Measurements from ENCODE around the gene FAR1. TPM values are rescaled to one million over a fixed set of nuclear protein-coding genes. Genes with fewer than 3 reads are reported as not detected.

FAR1 gene
- polyA plus RNA-seq, 3 donors: 47.2 to 77.0 (median 52.6) TPM

DNA sequence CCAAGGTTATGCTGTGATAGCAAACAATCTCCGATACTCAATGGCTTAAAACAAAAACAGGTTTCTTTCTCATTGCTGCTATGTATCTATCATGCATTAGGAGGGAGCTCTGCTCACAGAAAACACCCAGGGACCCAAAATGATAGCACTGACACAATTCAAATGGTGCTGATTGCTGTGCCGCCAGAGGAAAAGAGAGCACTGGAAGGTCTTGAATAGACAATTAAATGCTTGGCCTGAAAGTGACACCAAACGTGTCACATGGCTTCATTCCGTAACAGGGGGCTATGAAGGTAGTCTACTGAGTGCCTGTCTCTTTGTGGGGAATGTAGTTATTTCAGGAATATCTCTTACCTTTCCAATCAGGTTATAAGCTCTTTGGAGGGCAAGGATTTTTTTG lies 94.2 kb downstream of the FAR1 start:
- Mint-ChIP-seq H3K27ac (no peak overlapping the region), H3K27me3 (ENCODE audit: low read depth in 3 of 3) (peaks cover 0 to 7% (median 1%) of the 10 kb centered on the region in 3 donors), H3K36me3 (no peaks in the 10 kb centered on the region), H3K9me3 (peaks cover 0 to 2% (median 0%) of the 10 kb centered on the region in 7 donors), H3K4me1 (no peaks in the 10 kb centered on the region), H3K4me3 (no peak overlapping the region)
- WGBS (ENCODE audit: insufficient coverage): 100% methylated on average over 1 of the region's 4 CpGs
- TF ChIP-seq, protein P1, sequence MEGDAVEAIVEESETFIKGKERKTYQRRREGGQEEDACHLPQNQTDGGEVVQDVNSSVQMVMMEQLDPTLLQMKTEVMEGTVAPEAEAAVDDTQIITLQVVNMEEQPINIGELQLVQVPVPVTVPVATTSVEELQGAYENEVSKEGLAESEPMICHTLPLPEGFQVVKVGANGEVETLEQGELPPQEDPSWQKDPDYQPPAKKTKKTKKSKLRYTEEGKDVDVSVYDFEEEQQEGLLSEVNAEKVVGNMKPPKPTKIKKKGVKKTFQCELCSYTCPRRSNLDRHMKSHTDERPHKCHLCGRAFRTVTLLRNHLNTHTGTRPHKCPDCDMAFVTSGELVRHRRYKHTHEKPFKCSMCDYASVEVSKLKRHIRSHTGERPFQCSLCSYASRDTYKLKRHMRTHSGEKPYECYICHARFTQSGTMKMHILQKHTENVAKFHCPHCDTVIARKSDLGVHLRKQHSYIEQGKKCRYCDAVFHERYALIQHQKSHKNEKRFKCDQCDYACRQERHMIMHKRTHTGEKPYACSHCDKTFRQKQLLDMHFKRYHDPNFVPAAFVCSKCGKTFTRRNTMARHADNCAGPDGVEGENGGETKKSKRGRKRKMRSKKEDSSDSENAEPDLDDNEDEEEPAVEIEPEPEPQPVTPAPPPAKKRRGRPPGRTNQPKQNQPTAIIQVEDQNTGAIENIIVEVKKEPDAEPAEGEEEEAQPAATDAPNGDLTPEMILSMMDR (IDR thresholded peaks at IDR 0.05): no peak
- no peaks in the 10 kb centered on the region for H3K27me3 ChIP-seq (ENCODE audit: control insufficient read depth in 2 of 2, insufficient read depth in 2 of 2, low read length in 2 of 2)
- no peaks in the 10 kb centered on the region for H3K36me3 ChIP-seq (replicated peaks in 1 of 2; ENCODE audit: control insufficient read depth in 1 of 2, insufficient read depth in 2 of 2, low read length in 2 of 2)
- H3K79me2 ChIP-seq (ENCODE audit: insufficient read depth, low read length): no peaks in the 10 kb centered on the region
- intact Hi-C loops (cut with micrococcal nuclease): no loop called here
- H4K20me1 ChIP-seq (ENCODE audit: insufficient read depth, low read length): no peaks in the 10 kb centered on the region
- no peak for DNase-seq
- H3K4me1 ChIP-seq (ENCODE audit: control insufficient read depth in 1 of 2, insufficient read depth in 2 of 2, low read length in 2 of 2): no peaks in the 10 kb centered on the region
- H3K4me3 ChIP-seq (replicated peaks in 1 of 3; ENCODE audit: low read depth in 2 of 3, low read length in 3 of 3): no peak overlapping the region
- no peak overlapping the region for H3K9ac ChIP-seq (ENCODE audit: insufficient read depth, low read length, poor library complexity, severe bottlenecking)
- H3K9me3 ChIP-seq (replicated peaks in 1 of 2; ENCODE audit: control insufficient read depth in 1 of 2, insufficient read depth in 1 of 2, low read length in 2 of 2): no peaks in the 10 kb centered on the region
- H2AFZ ChIP-seq (ENCODE audit: insufficient read depth, low read depth, low read length, poor library complexity, severe bottlenecking): no peak overlapping the region
- no peak overlapping the region for H3K27ac ChIP-seq (ENCODE audit: low read depth in 1 of 2, low read length in 2 of 2)
- H3K4me2 ChIP-seq (replicated peaks; ENCODE audit: extremely low read depth, low read length, poor library complexity, severe bottlenecking): no peak overlapping the region

DNA sequence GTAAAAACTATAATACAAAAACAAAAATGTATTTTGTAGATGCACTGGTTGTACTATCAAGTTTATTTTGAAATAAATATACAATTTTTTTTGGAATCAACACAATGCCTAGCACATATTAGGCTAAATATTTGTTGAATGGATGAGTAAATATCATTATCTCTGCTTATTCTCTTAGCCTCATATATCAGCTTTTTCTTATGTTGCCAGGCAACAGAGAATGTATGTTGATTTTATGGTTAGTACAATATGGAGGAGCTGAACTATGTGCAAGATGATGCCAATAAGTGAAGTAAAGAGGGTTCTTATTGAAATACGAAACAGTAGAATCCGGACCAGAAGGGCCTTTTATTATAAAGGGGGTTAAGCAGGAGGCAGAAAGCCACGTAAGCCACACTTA lies 94.9 kb downstream of the FAR1 start:
- no CpG with 5 or more reads among the region's 3 CpGs for WGBS (ENCODE audit: insufficient coverage)

More for the DNA sequence above, 94.9 kb downstream of the FAR1 start:
- intact Hi-C loops (cut with micrococcal nuclease): no loop called here
- Mint-ChIP-seq H3K27ac (no peak overlapping the region), H3K4me1 (no peaks in the 10 kb centered on the region), H3K9me3 (peaks cover 0 to 2% (median 0%) of the 10 kb centered on the region in 7 donors), H3K27me3 (ENCODE audit: low read depth in 3 of 3) (peaks cover 0 to 7% (median 1%) of the 10 kb centered on the region in 3 donors), H3K36me3 (no peaks in the 10 kb centered on the region), H3K4me3 (no peak overlapping the region)
- Histone ChIP-seq H2AFZ (ENCODE audit: insufficient read depth, low read depth, low read length, poor library complexity, severe bottlenecking) (no peak overlapping the region), H3K9me3 (replicated peaks in 1 of 2; ENCODE audit: control insufficient read depth in 1 of 2, insufficient read depth in 1 of 2, low read length in 2 of 2) (no peaks in the 10 kb centered on the region), H3K79me2 (ENCODE audit: insufficient read depth, low read length) (no peaks in the 10 kb centered on the region), H3K36me3 (replicated peaks in 1 of 2; ENCODE audit: control insufficient read depth in 1 of 2, insufficient read depth in 2 of 2, low read length in 2 of 2) (no peaks in the 10 kb centered on the region), H3K4me3 (replicated peaks in 1 of 3; ENCODE audit: low read depth in 2 of 3, low read length in 3 of 3) (no peak overlapping the region), H3K27ac (ENCODE audit: low read depth in 1 of 2, low read length in 2 of 2) (no peak overlapping the region), H3K4me2 (replicated peaks; ENCODE audit: extremely low read depth, low read length, poor library complexity, severe bottlenecking) (no peak overlapping the region), H3K27me3 (ENCODE audit: control insufficient read depth in 2 of 2, insufficient read depth in 2 of 2, low read length in 2 of 2) (no peaks in the 10 kb centered on the region), H3K4me1 (ENCODE audit: control insufficient read depth in 1 of 2, insufficient read depth in 2 of 2, low read length in 2 of 2) (no peaks in the 10 kb centered on the region), H4K20me1 (ENCODE audit: insufficient read depth, low read length) (no peaks in the 10 kb centered on the region), H3K9ac (ENCODE audit: insufficient read depth, low read length, poor library complexity, severe bottlenecking) (no peak overlapping the region)
- no peak for DNase-seq
- TF ChIP-seq, protein P1 (IDR thresholded peaks at IDR 0.05): no peak

Measured in CD14-positive monocyte (primary cell).